Measurements from ENCODE around the gene VDAC1. TPM values are rescaled to one million over a fixed set of nuclear protein-coding genes. Genes with fewer than 3 reads are reported as not detected.

VDAC1 gene
- total and polyA plus RNA-seq, 2 donors (not counting 1 experiment from before 2014, with no cell fraction given) = 202 to 281 TPM

DNA sequence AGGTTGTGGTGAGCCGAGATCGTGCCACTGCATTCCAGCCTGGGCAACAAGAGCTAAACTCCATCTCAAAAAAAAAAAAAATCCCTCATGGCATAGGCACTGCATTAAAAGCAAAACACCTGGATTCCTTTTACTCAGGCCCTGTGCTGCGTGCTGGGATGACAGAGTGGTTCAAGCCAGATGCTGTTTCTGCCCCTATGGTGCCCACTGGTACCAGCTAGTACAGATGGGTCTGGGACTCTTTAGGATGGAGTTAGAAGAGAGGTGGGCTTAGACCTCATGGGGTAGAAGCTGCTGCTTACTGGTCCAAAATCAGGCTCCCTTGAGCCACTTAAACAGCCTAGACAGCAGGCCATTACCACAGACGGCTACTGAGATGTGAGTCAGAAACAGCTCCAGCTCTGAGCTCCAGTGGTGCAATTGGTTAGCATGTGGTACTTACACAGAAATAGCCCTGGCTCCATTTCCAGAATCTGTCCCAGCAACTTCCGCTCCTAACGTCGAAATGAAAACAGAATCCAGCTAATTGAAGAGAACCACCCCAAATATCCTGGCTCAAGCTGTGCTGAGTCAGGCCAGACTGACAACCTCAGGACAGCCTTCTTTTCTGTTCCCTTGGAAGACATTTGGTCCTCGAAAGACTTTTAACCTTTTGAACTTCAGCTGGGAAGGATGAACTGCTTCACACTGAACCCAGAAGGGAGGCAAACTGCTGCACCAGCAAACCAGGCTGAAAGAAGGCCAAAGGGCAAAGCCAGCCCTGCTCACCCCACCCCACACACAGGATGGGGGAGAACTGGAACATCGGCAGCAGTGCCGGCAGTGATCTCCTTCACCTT lies 51.8 kb downstream of the VDAC1 start:
- Histone ChIP-seq H2AFZ (ENCODE audit: low read length) (peak overlapping the region; percentile 36), H3K79me2 (ENCODE audit: control insufficient read depth, insufficient read depth, low read length) (no peaks in the 10 kb centered on the region), H3K27ac (ENCODE audit: insufficient read depth, low read length) (peak overlapping the region; percentile 72), H3K4me2 (ENCODE audit: extremely low read depth, insufficient read depth, low read length) (peak overlapping the region; percentile 40), H3K9me3 (ENCODE audit: control insufficient read depth, insufficient read depth, low read depth, low read length) (no peaks in the 10 kb centered on the region), H3K9ac (ENCODE audit: insufficient read depth, low read length) (no peak overlapping the region), H3K4me1 (ENCODE audit: control insufficient read depth, extremely low read depth, insufficient read depth, low read length) (peaks cover 11% of the 10 kb centered on the region), H3K4me3 (replicated peaks in 1 of 4; ENCODE audit: control extremely low read depth in 1 of 4, insufficient read depth in 1 of 4, low read depth in 3 of 4, low read length in 4 of 4) (no peak overlapping the region), H4K20me1 (ENCODE audit: control insufficient read depth, extremely low read depth, insufficient read depth, low read length) (no peaks in the 10 kb centered on the region), H3K27me3 (ENCODE audit: control insufficient read depth, insufficient read depth, low read length) (no peaks in the 10 kb centered on the region), H3K36me3 (ENCODE audit: control insufficient read depth, insufficient read depth, low read length) (peaks cover 4% of the 10 kb centered on the region)
- peak; percentile 98 to 99 for DNase-seq (ENCODE audit: low read depth in 2 of 2)
- TF ChIP-seq CTCF (conservative IDR thresholded peaks at IDR 0.05 in 1 of 2, IDR thresholded peaks at IDR 0.05 in 1 of 2; ENCODE audit: low read depth in 1 of 2, low read length in 2 of 2) = no peak
- TF ChIP-seq EZH2 (IDR thresholded peaks at IDR 0.05; ENCODE audit: low read length, missing control alignments) = no peak

GRCh38 chr5:133950821-133951612 lies 53.8 kb downstream of the VDAC1 start:
- Histone ChIP-seq H3K9ac (ENCODE audit: insufficient read depth, low read length) (no peak overlapping the region), H3K27ac (ENCODE audit: insufficient read depth, low read length) (no peak overlapping the region), H3K4me1 (ENCODE audit: control insufficient read depth, extremely low read depth, insufficient read depth, low read length) (peaks cover 11% of the 10 kb centered on the region), H2AFZ (ENCODE audit: low read length) (no peak overlapping the region), H3K36me3 (ENCODE audit: control insufficient read depth, insufficient read depth, low read length) (peaks cover 1% of the 10 kb centered on the region), H3K4me2 (ENCODE audit: extremely low read depth, insufficient read depth, low read length) (no peak overlapping the region), H3K27me3 (ENCODE audit: control insufficient read depth, insufficient read depth, low read length) (no peaks in the 10 kb centered on the region), H3K4me3 (replicated peaks in 1 of 4; ENCODE audit: control extremely low read depth in 1 of 4, insufficient read depth in 1 of 4, low read depth in 3 of 4, low read length in 4 of 4) (no peak overlapping the region), H3K79me2 (ENCODE audit: control insufficient read depth, insufficient read depth, low read length) (no peaks in the 10 kb centered on the region), H3K9me3 (ENCODE audit: control insufficient read depth, insufficient read depth, low read depth, low read length) (no peaks in the 10 kb centered on the region), H4K20me1 (ENCODE audit: control insufficient read depth, extremely low read depth, insufficient read depth, low read length) (no peaks in the 10 kb centered on the region)
- TF ChIP-seq CTCF (conservative IDR thresholded peaks at IDR 0.05 in 1 of 2, IDR thresholded peaks at IDR 0.05 in 1 of 2; ENCODE audit: low read depth in 1 of 2, low read length in 2 of 2) (no peak), EZH2 (IDR thresholded peaks at IDR 0.05; ENCODE audit: low read length, missing control alignments) (no peak)
- DNase-seq (ENCODE audit: low read depth in 2 of 2) = peak; percentile 38 to 49

DNA sequence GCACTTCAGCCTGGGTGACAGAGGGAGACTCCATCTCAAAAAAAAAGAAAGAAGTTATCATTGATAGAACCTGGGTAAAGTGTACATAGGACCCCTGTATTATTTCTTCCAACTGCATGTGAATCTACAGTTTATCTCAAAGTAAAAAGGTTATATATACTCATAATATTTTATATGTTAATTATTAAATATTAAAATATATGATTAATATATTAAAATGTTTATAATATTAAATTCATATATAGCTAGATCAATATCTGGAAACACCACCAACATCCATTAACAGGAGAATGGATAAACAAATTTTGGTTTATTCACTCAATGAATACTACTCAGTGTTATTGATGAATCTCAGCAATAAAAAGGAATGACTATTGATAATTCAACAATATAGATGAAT lies 56.1 kb downstream of the VDAC1 start:
- no peaks in the 10 kb centered on the region for H3K79me2 ChIP-seq (ENCODE audit: control insufficient read depth, insufficient read depth, low read length)
- TF ChIP-seq EZH2 (IDR thresholded peaks at IDR 0.05; ENCODE audit: low read length, missing control alignments) (no peak), CTCF (conservative IDR thresholded peaks at IDR 0.05 in 1 of 2, IDR thresholded peaks at IDR 0.05 in 1 of 2; ENCODE audit: low read depth in 1 of 2, low read length in 2 of 2) (no peak)
- H3K27ac ChIP-seq (ENCODE audit: insufficient read depth, low read length) = no peak overlapping the region
- H4K20me1 ChIP-seq (ENCODE audit: control insufficient read depth, extremely low read depth, insufficient read depth, low read length) = no peaks in the 10 kb centered on the region
- no peaks in the 10 kb centered on the region for H3K9me3 ChIP-seq (ENCODE audit: control insufficient read depth, insufficient read depth, low read depth, low read length)
- H3K9ac ChIP-seq (ENCODE audit: insufficient read depth, low read length) = no peak overlapping the region
- no peak for DNase-seq (ENCODE audit: low read depth in 2 of 2)
- no peak overlapping the region for H3K4me2 ChIP-seq (ENCODE audit: extremely low read depth, insufficient read depth, low read length)
- H3K4me3 ChIP-seq (replicated peaks in 1 of 4; ENCODE audit: control extremely low read depth in 1 of 4, insufficient read depth in 1 of 4, low read depth in 3 of 4, low read length in 4 of 4) = no peak overlapping the region
- H3K4me1 ChIP-seq (ENCODE audit: control insufficient read depth, extremely low read depth, insufficient read depth, low read length) = peaks cover 10% of the 10 kb centered on the region
- peaks cover 2% of the 10 kb centered on the region for H3K27me3 ChIP-seq (ENCODE audit: control insufficient read depth, insufficient read depth, low read length)
- H2AFZ ChIP-seq (ENCODE audit: low read length) = no peak overlapping the region
- H3K36me3 ChIP-seq (ENCODE audit: control insufficient read depth, insufficient read depth, low read length) = peaks cover 1% of the 10 kb centered on the region

All from fibroblast of lung (primary cell).